Sciatic nerve (tissue), 2 donors: ENCODE measurements around the gene GLG1. TPM values are rescaled to one million over a fixed set of nuclear protein-coding genes. Genes with fewer than 3 reads are reported as not detected.
A peak's percentile ranks its signal among the peaks of the same experiment; 100 is the strongest.
"Not testable (repeated sequence)": the region's sequence is repeated elsewhere in the genome, so short reads cannot be mapped to it uniquely, and the experiment has no call there.

Experiments used
- ATAC-seq: fragments of 200-7000 bp; cut with Tn5 transposase; one replicate; pipeline ENCODE4 v1.9.1; 2020; ENCODE audit warnings: mild to moderate bottlenecking, moderate library complexity
- DNase-seq: peaks from one replicate; pipeline ENCODE4 v3.0.0-alpha.2; 2020; ENCODE audit warnings: low spot score
- intact Hi-C: fragments of 100-400 bp; cut with DNase I; formaldehyde crosslinking; loops from one replicate; pipeline ENCODE4 v1.14.2; 2022
- total RNA-seq: library from RNA; stranded (reverse); fragmentation: NEBNext Ultra II Directional; extraction: Animal tissue kit (Norgen Biotek cat#: 25700); gene quantifications from one replicate; pipeline ENCODE4 v1.2.1, GENCODE V29; 2021
- donor health status: DM: no; HTN: no; CAD: no.
- donor health status: DM: no; HTN: no; CAD: no.

GLG1 gene
- total RNA-seq, 1 donor from 2014 or later, result 145 TPM

DNA sequence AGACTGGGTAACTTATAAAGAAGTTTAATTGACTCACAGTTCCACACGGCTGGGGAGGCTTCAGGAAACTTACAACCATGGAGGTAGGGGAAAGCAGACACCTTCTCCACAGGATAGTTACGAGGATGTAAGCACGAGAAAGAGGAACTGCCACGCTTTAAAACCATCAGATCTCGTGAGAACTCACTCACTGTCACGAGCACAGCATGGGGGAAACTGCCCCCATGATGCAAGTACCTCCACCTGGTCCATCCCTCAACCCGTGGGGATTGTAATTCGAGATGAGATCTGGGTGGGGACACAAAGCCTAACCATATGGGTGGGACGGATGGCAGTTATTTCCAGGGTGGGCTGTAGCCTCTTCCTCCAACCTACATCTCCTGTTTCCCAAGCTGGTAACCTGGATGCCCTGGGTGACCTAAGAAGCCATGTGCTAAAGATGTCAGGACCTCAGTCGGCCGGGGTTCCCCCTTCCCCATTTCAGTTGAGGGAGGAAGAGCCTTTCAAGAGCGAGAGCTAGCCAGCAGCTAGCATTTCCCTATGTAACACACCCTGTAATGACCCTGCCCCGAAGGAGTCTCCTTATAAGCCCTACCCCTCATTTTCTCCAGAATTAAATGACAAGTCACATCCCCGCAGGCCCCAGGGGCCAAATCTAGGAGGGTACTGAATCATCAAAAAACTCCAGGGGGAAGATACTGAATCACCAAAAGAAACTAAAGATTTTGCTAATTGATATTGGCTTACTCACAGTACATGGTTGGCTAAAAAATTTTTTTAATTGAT is 202.6 kb downstream of the GLG1 start:
- intact Hi-C loops, DNase-seq, ATAC-seq: not testable (repeated sequence)

DNA sequence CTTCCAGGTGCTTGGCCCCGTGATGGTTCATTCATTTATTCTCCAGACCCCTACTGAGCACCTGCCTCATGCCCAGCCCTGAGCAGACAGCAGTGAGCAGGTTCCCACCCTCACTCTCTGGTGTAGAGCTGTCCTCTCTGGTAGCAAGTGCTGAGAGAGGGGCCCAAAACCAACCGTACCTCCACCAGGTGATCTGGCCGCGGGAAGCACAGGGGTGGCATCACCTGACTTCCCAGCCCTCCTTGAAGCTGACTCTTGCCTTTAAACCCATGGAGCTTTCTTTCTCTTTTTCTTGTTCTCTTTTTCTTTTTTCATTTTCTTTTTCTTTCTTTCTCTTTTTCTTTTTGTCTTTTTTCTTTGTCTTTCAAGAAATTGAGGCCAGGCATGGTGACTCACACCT is 206.7 kb downstream of the GLG1 start:
- ATAC-seq, intact Hi-C loops, DNase-seq: not testable (repeated sequence)

DNA sequence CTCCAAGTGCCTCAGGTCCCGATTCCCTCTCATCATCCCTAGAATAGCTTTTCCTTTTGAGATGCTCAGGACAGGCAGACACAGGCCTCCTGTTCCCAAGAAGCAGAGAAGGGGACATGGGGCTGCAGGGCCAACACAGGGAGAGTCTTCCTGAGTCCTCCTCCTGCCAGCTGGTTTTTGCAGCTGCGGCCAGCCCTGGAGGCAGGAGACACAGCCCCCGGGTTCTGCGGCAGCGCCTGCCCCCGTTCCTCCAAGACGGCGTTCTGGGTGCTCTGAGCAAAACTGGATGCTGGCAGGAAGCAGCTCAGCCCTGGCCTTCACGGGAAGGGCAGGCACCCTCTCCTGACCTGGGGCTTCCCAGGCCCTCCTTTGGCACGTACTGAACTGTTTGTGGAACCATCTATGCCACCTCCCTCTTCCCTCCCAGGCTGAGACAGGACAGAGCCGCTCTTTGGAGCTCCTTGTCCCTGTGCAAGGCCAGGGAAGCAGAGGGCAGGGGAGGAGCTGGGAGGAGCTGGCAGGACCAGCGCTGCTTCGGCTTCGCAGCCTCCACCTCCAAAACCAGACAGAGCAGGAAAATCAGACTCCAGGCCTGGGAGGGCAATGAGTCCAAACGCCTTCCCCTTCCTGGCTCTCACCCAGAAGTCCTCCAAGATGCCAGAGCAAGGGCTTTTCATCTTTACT is 208.6 kb downstream of the GLG1 start:
- intact Hi-C loops, DNase-seq: not testable (repeated sequence)
- ATAC-seq, result peak; percentile 91

Other genes starting within 250 kb of the GLG1 start
- 0.98 TPM for gene NPIPB15, start 230.8 kb downstream of the GLG1 start, total RNA-seq
- gene CLEC18B, start 185.6 kb downstream of the GLG1 start, total RNA-seq, result 5.8 TPM
- gene RFWD3, start 59.8 kb upstream of the GLG1 start, total RNA-seq, result 18.4 TPM
- gene MLKL, start 93.7 kb upstream of the GLG1 start, total RNA-seq, result 19.4 TPM
- 52.2 TPM for gene FA2H, start 167.7 kb upstream of the GLG1 start, total RNA-seq